Retinal pigment epithelial cell (primary cell): ENCODE measurements around the gene MMRN1.
A peak's percentile ranks its signal among the peaks of the same experiment; 100 is the strongest.
"Not testable (repeated sequence)": the region's sequence is repeated elsewhere in the genome, so short reads cannot be mapped to it uniquely, and the experiment has no call there.

Experiments used
- DNase-seq: peaks from one replicate; pipeline ENCODE4 v3.0.0-alpha.2; 2010; ENCODE audit warnings: low read depth
- H3K4me3 ChIP-seq: 2 replicates; pipeline ENCODE4 v1.5.1; 2011; ENCODE audit warnings: mild to moderate bottlenecking, low read length, control low read depth, moderate library complexity
- TF ChIP-seq, protein P1 (sequence below): conservative IDR thresholded peaks from 2 replicates; pipeline ENCODE4 v1.5.1; 2011; ENCODE audit warnings: low read depth, low read length, control low read depth, inconsistent platforms

The MMRN1 gene

DNA sequence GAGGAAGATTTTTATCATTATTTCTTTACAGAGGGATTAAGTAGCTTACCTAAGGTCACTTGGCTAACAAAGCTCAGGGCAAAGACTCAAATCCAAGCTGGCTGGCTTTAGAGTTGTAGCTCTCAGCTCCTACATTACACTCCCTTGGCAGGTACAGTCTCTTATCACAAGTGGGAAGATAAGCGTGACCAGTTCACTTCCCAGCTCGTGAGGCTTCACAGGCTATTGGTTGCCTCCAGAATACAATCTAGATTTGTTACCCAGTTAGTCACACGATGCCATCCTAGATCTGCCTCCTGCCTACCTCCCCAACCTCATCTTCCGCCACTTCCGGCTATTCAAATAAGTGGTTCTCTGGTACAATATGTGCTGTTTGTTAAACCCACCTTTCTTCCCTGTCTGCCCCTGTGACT is 3.7 kb downstream of the MMRN1 start:
- H3K4me3 ChIP-seq = no peak overlapping the region
- DNase-seq = no peak
- TF ChIP-seq, protein P1, sequence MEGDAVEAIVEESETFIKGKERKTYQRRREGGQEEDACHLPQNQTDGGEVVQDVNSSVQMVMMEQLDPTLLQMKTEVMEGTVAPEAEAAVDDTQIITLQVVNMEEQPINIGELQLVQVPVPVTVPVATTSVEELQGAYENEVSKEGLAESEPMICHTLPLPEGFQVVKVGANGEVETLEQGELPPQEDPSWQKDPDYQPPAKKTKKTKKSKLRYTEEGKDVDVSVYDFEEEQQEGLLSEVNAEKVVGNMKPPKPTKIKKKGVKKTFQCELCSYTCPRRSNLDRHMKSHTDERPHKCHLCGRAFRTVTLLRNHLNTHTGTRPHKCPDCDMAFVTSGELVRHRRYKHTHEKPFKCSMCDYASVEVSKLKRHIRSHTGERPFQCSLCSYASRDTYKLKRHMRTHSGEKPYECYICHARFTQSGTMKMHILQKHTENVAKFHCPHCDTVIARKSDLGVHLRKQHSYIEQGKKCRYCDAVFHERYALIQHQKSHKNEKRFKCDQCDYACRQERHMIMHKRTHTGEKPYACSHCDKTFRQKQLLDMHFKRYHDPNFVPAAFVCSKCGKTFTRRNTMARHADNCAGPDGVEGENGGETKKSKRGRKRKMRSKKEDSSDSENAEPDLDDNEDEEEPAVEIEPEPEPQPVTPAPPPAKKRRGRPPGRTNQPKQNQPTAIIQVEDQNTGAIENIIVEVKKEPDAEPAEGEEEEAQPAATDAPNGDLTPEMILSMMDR = no peak

DNA sequence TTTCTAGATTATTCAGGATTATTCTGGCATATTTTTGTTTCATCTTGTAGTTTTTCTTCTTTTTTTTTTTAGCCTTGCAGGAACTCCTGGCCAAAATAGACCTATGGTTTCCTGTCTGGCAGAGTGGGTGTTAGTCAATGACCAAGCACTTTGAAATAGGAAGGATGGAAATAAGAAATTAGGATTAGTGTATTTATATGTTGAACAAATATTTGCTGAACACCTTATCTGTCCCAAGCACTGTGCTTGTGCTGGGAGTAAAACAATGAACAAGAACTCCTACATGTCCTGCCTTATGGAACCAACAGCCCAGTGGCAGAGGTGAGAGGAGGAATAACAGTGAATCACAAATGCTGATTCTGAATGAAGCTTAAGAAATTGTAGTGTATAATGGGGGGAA is 4.5 kb downstream of the MMRN1 start:
- TF ChIP-seq, protein P1 = no peak
- no peak for DNase-seq
- H3K4me3 ChIP-seq = no peak overlapping the region

DNA sequence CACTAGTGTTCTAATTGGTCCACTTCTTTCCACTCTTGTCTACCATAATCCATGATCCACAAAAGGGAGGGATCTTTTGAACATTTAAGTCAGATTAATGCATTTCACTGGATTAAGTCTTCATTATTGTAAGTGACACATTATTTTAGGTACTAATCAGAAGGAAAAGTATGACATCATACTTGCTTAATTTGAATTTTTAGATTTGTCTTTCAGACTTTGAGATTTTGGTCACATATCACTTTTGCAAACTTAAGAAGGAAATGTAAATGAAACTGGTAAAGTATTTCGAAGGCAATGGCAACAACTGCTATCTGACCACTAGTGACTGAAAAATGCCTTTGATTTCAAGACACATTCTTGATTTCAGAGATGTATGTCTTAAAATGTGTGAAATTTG is 5.2 kb downstream of the MMRN1 start:
- TF ChIP-seq, protein P1 = no peak
- DNase-seq = no peak
- H3K4me3 ChIP-seq = no peak overlapping the region

DNA sequence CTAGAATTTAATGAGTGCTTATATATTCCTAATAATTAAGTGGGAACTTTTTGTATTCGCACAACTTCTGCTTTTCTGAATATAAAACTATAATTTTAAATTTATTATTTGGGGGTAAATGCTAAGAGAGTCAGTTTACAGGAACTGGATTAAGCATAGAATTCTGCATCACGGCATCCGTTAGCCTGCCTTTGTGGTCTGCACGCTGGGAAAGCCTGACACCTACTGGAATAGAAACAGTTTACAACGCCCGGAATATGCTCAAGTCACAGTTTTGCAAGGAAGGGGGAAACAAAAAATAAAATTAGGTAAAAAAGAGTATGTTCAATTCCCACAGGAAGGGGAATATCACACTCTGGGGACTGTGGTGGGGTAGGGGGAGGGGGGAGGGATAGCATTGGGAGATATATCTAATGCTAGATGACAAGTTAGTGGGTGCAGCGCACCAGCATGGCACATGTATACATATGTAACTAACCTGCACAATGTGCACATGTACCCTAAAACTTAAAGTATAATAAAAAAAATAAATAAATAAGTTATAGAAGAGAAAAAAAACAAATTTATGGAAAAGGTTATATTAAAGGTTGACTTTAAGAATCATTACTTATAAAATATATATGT is 7.3 kb downstream of the MMRN1 start:
- not testable (repeated sequence) for DNase-seq, H3K4me3 ChIP-seq
- TF ChIP-seq, protein P1 = peak; percentile 81

DNA sequence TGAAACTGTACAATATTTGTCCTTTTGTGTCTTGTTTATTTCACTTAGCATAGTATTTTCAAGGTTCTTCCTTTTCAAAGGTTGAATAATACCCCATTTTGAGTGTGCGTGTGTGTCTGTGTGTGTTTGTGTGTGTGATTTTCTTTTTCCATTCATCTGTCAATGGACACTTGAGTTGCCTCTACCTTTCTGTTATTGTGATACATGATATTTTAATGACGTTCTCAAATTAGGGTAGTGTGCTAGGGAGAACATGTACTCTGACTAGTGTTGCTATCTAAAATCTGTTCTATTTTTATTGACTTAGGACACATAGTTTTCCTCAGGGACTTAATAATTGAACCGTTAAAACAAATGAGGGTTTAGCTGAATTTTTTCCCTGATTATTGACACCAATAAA is 9.9 kb downstream of the MMRN1 start:
- DNase-seq = no peak
- no peak overlapping the region for H3K4me3 ChIP-seq
- TF ChIP-seq, protein P1 = no peak

DNA sequence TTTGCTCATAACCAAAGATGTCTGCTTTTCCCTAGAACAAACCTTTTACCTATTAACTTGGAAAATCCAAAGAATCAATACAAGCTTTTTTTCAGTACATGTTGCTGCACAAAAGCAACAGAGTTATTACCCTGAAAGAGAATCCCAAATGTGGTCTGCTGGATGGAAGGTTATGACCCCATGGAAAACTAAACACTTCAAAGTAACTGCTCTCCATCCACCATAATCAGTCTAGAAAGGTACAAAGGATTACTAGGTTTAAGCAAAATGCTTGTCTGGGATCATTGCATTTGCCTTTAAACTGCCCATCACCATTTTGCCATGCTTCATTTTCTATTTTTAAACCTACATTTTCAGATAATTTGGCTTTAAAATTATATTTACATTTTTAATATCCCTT is 11.7 kb downstream of the MMRN1 start:
- no peak overlapping the region for H3K4me3 ChIP-seq
- DNase-seq = peak; percentile 34
- TF ChIP-seq, protein P1 = no peak

DNA sequence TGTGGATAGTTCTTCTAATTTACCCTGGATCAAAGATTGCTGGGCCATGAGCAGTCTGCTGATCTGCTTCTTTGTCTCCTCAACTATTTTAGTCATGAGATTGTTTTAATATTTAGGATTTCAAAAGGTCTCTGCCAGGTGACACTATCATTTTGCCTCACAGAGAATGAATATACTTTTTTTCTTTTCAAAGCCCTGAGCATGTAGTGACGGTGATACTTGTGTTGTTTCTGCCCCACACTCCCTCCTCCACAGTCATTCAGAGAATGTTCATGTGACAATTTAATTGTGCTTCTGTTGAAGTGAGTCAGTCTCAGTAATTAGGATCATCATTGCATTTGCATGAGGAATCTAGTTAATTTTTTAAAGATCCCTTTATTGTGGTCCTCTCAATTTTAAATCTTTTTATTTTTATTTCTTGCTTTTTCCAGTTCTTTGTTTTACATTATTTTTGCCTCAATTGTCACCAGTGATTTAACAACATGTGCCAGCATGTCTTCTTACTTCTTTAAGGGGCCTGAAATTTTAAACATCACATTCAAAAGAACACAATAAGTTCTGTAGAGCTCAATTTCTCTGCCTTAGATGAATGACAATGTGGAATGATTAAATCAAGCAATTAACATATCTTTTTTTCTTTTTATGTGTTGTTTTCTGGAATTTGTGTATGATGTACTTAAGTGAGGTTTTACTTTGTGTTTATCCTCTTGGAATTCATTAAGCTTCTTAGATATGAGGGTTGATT is 12.3 kb downstream of the MMRN1 start:
- no peak overlapping the region for H3K4me3 ChIP-seq
- TF ChIP-seq, protein P1 = no peak
- peak; percentile 82 for DNase-seq
